Mesendoderm (in vitro differentiated cells): Measurements from ENCODE around the gene WWC1.

ENCODE experiments used
- DNase-seq: peaks from one replicate; pipeline ENCODE4 v3.0.0; 2013
- H2AK5ac ChIP-seq: 2 replicates; pipeline ENCODE4 v1.6.1; 2013; ENCODE audit warnings: low read length, inconsistent platforms
- H2BK120ac ChIP-seq: 2 replicates; pipeline ENCODE4 v1.6.1; 2013; ENCODE audit warnings: low read depth, mild to moderate bottlenecking, low read length, moderate library complexity, mixed read lengths
- H2BK15ac ChIP-seq: replicated peaks from 2 replicates; pipeline ENCODE4 v1.6.1; 2013; ENCODE audit warnings: low read depth, mild to moderate bottlenecking, moderate library complexity
- H2BK5ac ChIP-seq: 2 replicates; pipeline ENCODE4 v1.6.1; 2013; ENCODE audit warnings: low read length, inconsistent platforms
- H3K18ac ChIP-seq: 2 replicates; pipeline ENCODE4 v1.6.1; 2013; ENCODE audit warnings: mild to moderate bottlenecking, low read length, mixed read lengths
- H3K23ac ChIP-seq: one replicate; pipeline ENCODE4 v1.6.1; 2013; ENCODE audit warnings: low read length
- H3K27ac ChIP-seq: 2 replicates; pipeline ENCODE4 v1.5.1; 2013; ENCODE audit warnings: low read depth, mild to moderate bottlenecking, inconsistent platforms, low read length, moderate library complexity
- H3K27me3 ChIP-seq: 2 replicates; pipeline ENCODE4 v1.6.1; 2013; ENCODE audit warnings: low read length, control low read depth, mild to moderate bottlenecking, inconsistent platforms; ENCODE audit not compliant: insufficient read depth, poor library complexity
- H3K36me3 ChIP-seq: 2 replicates; pipeline ENCODE4 v1.6.1; 2013; ENCODE audit warnings: low read length, inconsistent platforms; ENCODE audit not compliant: control insufficient read depth, insufficient read depth
- H3K4ac ChIP-seq: one replicate; pipeline ENCODE4 v1.6.1; 2013; ENCODE audit warnings: low read depth, mild to moderate bottlenecking, low read length, moderate library complexity
- H3K4me1 ChIP-seq: 2 replicates; pipeline ENCODE4 v1.6.1; 2013; ENCODE audit warnings: low read depth, low read length, inconsistent platforms; ENCODE audit not compliant: control insufficient read depth
- H3K4me2 ChIP-seq: 2 replicates; pipeline ENCODE4 v1.6.1; 2013; ENCODE audit warnings: low read length
- H3K4me3 ChIP-seq: 2 replicates; pipeline ENCODE4 v1.5.1; 2013; ENCODE audit warnings: mild to moderate bottlenecking, low read length
- H3K56ac ChIP-seq: one replicate; pipeline ENCODE4 v1.6.1; 2013; ENCODE audit warnings: low read length
- H3K79me1 ChIP-seq: 2 replicates; pipeline ENCODE4 v1.6.1; 2013; ENCODE audit warnings: low read length, inconsistent platforms
- H3K79me2 ChIP-seq: 2 replicates; pipeline ENCODE4 v1.6.1; 2013; ENCODE audit warnings: mild to moderate bottlenecking, low read length; ENCODE audit not compliant: control insufficient read depth, insufficient read depth
- H3K9ac ChIP-seq: 2 replicates; pipeline ENCODE4 v1.6.1; 2013; ENCODE audit warnings: low read length, inconsistent platforms
- H4K5ac ChIP-seq: one replicate; pipeline ENCODE4 v1.6.1; 2013; ENCODE audit warnings: low read length
- H4K8ac ChIP-seq: one replicate; pipeline ENCODE4 v1.6.1; 2013; ENCODE audit warnings: low read depth, mild to moderate bottlenecking, control low read depth, low read length, moderate library complexity
- WGBS: extraction: QIAGEN DNeasy Blood & Tissue Kit; methylation state at CpG from one replicate; pipeline ENCODE4 v1.1.7; 2013; ENCODE audit warnings: low lambda C conversion rate, missing lambda C conversion rate; ENCODE audit not compliant: insufficient coverage; ENCODE audit errors: extremely low coverage; 5-methylcytosine and 5-hydroxymethylcytosine counted together

The WWC1 gene

GRCh38 chr5:168469816-168470215, 178.4 kb downstream of the WWC1 start:
- H2BK120ac ChIP-seq: no peak overlapping the region
- no peak overlapping the region for H2BK15ac ChIP-seq
- no peak for DNase-seq
- no peak overlapping the region for H3K23ac ChIP-seq
- no peak overlapping the region for H3K18ac ChIP-seq
- H2BK5ac ChIP-seq: no peak overlapping the region
- WGBS: no CpG with 5 or more reads among the region's 3 CpGs
- no peaks in the 10 kb centered on the region for H3K4me1 ChIP-seq
- H3K36me3 ChIP-seq: peaks cover 3% of the 10 kb centered on the region
- H4K8ac ChIP-seq: no peak overlapping the region
- no peak overlapping the region for H3K56ac ChIP-seq
- no peaks in the 10 kb centered on the region for H3K27me3 ChIP-seq
- no peak overlapping the region for H3K4me2 ChIP-seq
- H3K4me3 ChIP-seq: no peak overlapping the region
- no peaks in the 10 kb centered on the region for H3K79me2 ChIP-seq
- H3K79me1 ChIP-seq: no peaks in the 10 kb centered on the region
- H2AK5ac ChIP-seq: no peak overlapping the region
- H3K4ac ChIP-seq: no peak overlapping the region
- H3K27ac ChIP-seq: no peak overlapping the region
- H3K9ac ChIP-seq: no peak overlapping the region
- no peak overlapping the region for H4K5ac ChIP-seq

GRCh38 chr5:168471785-168472184, 180.3 kb downstream of the WWC1 start:
- DNase-seq: no peak
- no CpG with 5 or more reads among the region's 4 CpGs for WGBS

GRCh38 chr5:168472329-168472728, 180.9 kb downstream of the WWC1 start:
- H3K79me2 ChIP-seq: no peaks in the 10 kb centered on the region
- H3K4me2 ChIP-seq: no peak overlapping the region
- H3K56ac ChIP-seq: no peak overlapping the region
- WGBS: no CpG with 5 or more reads among the region's 5 CpGs
- H4K8ac ChIP-seq: no peak overlapping the region
- H3K27me3 ChIP-seq: no peaks in the 10 kb centered on the region
- H3K4me3 ChIP-seq: no peak overlapping the region
- no peak overlapping the region for H3K18ac ChIP-seq
- peak; percentile 83 for DNase-seq
- peaks cover 3% of the 10 kb centered on the region for H3K36me3 ChIP-seq
- H2BK120ac ChIP-seq: no peak overlapping the region
- H3K23ac ChIP-seq: no peak overlapping the region
- H3K27ac ChIP-seq: no peak overlapping the region
- no peak overlapping the region for H3K4ac ChIP-seq
- H4K5ac ChIP-seq: no peak overlapping the region
- H3K4me1 ChIP-seq: no peaks in the 10 kb centered on the region
- no peak overlapping the region for H2AK5ac ChIP-seq
- H3K79me1 ChIP-seq: no peaks in the 10 kb centered on the region
- H2BK5ac ChIP-seq: no peak overlapping the region
- no peak overlapping the region for H3K9ac ChIP-seq
- no peak overlapping the region for H2BK15ac ChIP-seq

More at GRCh38 chr5:168471785-168472184, 180.3 kb downstream of the WWC1 start:
- Histone ChIP-seq H2BK15ac (no peak overlapping the region), H2BK5ac (no peak overlapping the region), H4K8ac (no peak overlapping the region), H3K79me2 (no peaks in the 10 kb centered on the region), H3K36me3 (peaks cover 3% of the 10 kb centered on the region), H2BK120ac (no peak overlapping the region), H3K79me1 (no peaks in the 10 kb centered on the region), H3K27me3 (no peaks in the 10 kb centered on the region), H3K56ac (no peak overlapping the region), H3K18ac (no peak overlapping the region), H3K23ac (no peak overlapping the region), H3K4me2 (no peak overlapping the region), H2AK5ac (no peak overlapping the region), H3K27ac (no peak overlapping the region), H3K4me1 (no peaks in the 10 kb centered on the region), H4K5ac (no peak overlapping the region), H3K4me3 (no peak overlapping the region), H3K9ac (no peak overlapping the region), H3K4ac (no peak overlapping the region)

GRCh38 chr5:168474319-168474718, 182.9 kb downstream of the WWC1 start:
- Histone ChIP-seq H3K4me3 (no peak overlapping the region), H2BK120ac (no peak overlapping the region), H3K79me1 (no peaks in the 10 kb centered on the region), H2BK5ac (no peak overlapping the region), H2BK15ac (no peak overlapping the region), H3K4me2 (no peak overlapping the region), H3K27me3 (no peaks in the 10 kb centered on the region), H2AK5ac (no peak overlapping the region), H3K4ac (no peak overlapping the region), H3K27ac (no peak overlapping the region), H4K8ac (no peak overlapping the region), H4K5ac (no peak overlapping the region), H3K9ac (no peak overlapping the region), H3K4me1 (no peaks in the 10 kb centered on the region), H3K23ac (no peak overlapping the region), H3K18ac (no peak overlapping the region), H3K36me3 (no peaks in the 10 kb centered on the region), H3K79me2 (no peaks in the 10 kb centered on the region), H3K56ac (no peak overlapping the region)
- no CpG with 5 or more reads among the region's 1 CpG for WGBS
- DNase-seq: no peak

- Histone ChIP-seq H3K4me2 (no peak overlapping the region), H2BK120ac (no peak overlapping the region), H3K9ac (no peak overlapping the region), H3K27me3 (no peaks in the 10 kb centered on the region), H3K79me2 (no peaks in the 10 kb centered on the region), H3K4me3 (no peak overlapping the region), H2BK5ac (no peak overlapping the region), H4K8ac (no peak overlapping the region), H3K4me1 (no peaks in the 10 kb centered on the region), H3K56ac (no peak overlapping the region), H3K36me3 (no peaks in the 10 kb centered on the region), H4K5ac (no peak overlapping the region), H3K18ac (no peak overlapping the region), H3K27ac (no peak overlapping the region), H3K4ac (no peak overlapping the region), H2AK5ac (no peak overlapping the region), H2BK15ac (no peak overlapping the region), H3K23ac (no peak overlapping the region), H3K79me1 (no peaks in the 10 kb centered on the region)
- DNase-seq: peak; percentile 49
- WGBS: no CpG with 5 or more reads among the region's 7 CpGs
These were observed 185.6 kb downstream of the WWC1 start for GRCh38 chr5:168477060-168477459.

- no CpG with 5 or more reads among the region's 3 CpGs for WGBS
- Histone ChIP-seq H3K4ac (no peak overlapping the region), H3K4me3 (no peak overlapping the region), H3K36me3 (no peaks in the 10 kb centered on the region), H3K9ac (no peak overlapping the region), H3K79me2 (no peaks in the 10 kb centered on the region), H4K8ac (no peak overlapping the region), H3K18ac (no peak overlapping the region), H3K23ac (no peak overlapping the region), H4K5ac (no peak overlapping the region), H3K56ac (no peak overlapping the region), H2AK5ac (no peak overlapping the region), H2BK15ac (no peak overlapping the region), H3K27ac (no peak overlapping the region), H3K4me1 (no peaks in the 10 kb centered on the region), H2BK120ac (no peak overlapping the region), H3K27me3 (no peaks in the 10 kb centered on the region), H2BK5ac (no peak overlapping the region), H3K4me2 (no peak overlapping the region), H3K79me1 (no peaks in the 10 kb centered on the region)
- no peak for DNase-seq
These were observed 187.7 kb downstream of the WWC1 start for GRCh38 chr5:168479166-168479565.
